Retinal pigment epithelial cell (primary cell): ENCODE results near the gene PAQR5.

ENCODE experiments used
- DNase-seq: peaks from one replicate; pipeline ENCODE4 v3.0.0-alpha.2; 2010; ENCODE audit warnings: low read depth
- H3K4me3 ChIP-seq: 2 replicates; pipeline ENCODE4 v1.5.1; 2011; ENCODE audit warnings: mild to moderate bottlenecking, low read length, control low read depth, moderate library complexity
- CTCF ChIP-seq: conservative IDR thresholded peaks from 2 replicates; pipeline ENCODE4 v1.5.1; 2011; ENCODE audit warnings: low read depth, low read length, control low read depth, inconsistent platforms

Gene PAQR5

GRCh38 chr15:69343133-69343532 is 44.4 kb downstream of the PAQR5 start:
- DNase-seq: no peak
- TF ChIP-seq CTCF: no peak
- no peak overlapping the region for H3K4me3 ChIP-seq

- no peak for DNase-seq
- H3K4me3 ChIP-seq: no peak overlapping the region
- peak; percentile 13 for TF ChIP-seq CTCF
Measured at GRCh38 chr15:69344238-69344637, 45.5 kb downstream of the PAQR5 start.

GRCh38 chr15:69346112-69346511 is 47.4 kb downstream of the PAQR5 start:
- no peak for DNase-seq
- no peak overlapping the region for H3K4me3 ChIP-seq
- no peak for TF ChIP-seq CTCF

GRCh38 chr15:69351333-69351732 is 52.6 kb downstream of the PAQR5 start:
- TF ChIP-seq CTCF: no peak
- no peak for DNase-seq
- no peak overlapping the region for H3K4me3 ChIP-seq

- no peak for TF ChIP-seq CTCF
- no peak overlapping the region for H3K4me3 ChIP-seq
- DNase-seq: no peak
Measured at GRCh38 chr15:69351884-69352283, 53.2 kb downstream of the PAQR5 start.

- no peak overlapping the region for H3K4me3 ChIP-seq
- TF ChIP-seq CTCF: no peak
- DNase-seq: peak; percentile 47
Measured at GRCh38 chr15:69357773-69358771, 59.4 kb downstream of the PAQR5 start.

GRCh38 chr15:69358850-69359249 is 60.1 kb downstream of the PAQR5 start:
- no peak for DNase-seq
- no peak overlapping the region for H3K4me3 ChIP-seq
- TF ChIP-seq CTCF: no peak
